ENCODE measurements around the gene ATXN2. TPM values are rescaled to one million over a fixed set of nuclear protein-coding genes. Genes with fewer than 3 reads are reported as not detected.
"Not testable (repeated sequence)": the region's sequence is repeated elsewhere in the genome, so short reads cannot be mapped to it uniquely, and the experiment has no call there.

Gene ATXN2
- total RNA-seq, 1 experiment from 2014 or later = 10.2 TPM

DNA sequence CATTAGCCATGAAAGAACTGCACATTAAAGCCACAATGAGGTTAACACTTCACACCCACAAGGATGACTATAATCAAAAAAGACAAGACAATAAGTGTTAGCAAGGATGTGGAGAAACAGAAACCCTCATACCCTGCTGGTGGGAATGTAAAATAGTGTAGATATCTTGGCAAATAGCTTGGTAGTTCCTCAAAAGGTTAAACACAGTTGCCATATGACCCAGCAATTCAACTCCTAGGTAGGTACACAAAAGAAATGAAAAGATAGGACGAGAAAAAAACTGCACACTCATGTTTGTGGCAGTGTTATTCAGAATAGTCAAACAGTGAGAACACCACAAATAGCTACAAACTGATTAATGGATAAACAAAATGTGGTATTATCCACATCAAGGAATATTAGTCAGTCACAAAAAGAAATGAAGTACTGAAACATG, 93.5 kb downstream of the ATXN2 start:
- no peak for DNase-seq (ENCODE audit: low spot score)

DNA sequence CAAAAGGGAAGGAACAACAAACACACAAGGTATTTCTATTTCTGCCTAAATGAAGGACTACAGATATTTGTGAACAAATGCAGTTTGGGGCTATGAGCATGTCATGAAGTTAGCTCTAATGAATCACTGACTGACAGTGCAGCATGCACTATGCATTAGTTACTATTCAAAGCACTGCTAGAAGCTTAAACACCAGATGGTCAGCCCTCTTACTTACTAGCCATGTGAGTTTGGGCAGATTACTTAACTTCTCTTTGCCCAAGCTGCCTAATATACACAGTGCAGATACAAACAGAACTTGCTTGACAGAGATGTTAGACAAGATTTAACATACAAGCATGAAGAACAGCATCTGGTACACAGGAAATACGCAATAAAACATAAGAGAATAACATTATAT, 96.0 kb downstream of the ATXN2 start:
- no peak for DNase-seq (ENCODE audit: low spot score)

DNA sequence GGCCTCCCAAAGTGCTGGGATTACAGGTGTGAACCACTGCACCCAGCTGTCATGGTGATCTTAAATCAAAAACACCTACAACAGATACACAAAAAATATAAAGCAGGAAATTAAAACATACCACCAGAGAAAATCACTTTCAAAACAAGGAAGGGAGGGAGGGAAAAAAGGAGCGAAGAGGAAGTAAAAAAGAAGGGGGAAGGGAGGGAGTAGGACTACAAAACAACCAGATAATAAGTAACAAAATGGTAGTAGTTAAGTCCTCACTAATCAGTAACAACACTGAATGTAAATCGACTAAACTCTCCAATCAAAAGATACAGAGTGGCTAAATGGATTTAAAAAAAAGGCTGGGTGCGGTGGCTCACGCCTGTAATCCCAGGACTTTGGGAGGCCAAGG, 104.4 kb downstream of the ATXN2 start:
- no peak for DNase-seq (ENCODE audit: low spot score)

DNA sequence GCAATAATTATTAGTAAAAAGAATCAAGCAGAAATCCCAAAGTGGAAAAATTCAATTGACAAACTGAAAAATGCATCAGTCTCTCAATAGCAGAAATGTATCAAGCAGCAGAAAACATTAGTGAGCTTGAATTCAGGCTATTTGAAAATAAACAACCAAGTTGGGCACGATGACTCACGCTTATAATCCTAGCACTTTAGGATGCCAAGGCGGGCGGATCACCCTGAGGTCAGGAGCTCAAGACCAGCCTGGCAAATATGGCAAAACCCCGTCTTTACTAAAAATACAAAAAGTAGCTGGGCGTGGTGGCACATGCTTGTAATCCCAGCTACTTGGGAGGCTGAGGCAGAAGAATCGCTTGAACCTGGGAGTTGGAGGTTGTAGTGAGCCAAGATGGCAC, 106.1 kb downstream of the ATXN2 start:
- DNase-seq (ENCODE audit: low spot score) = peak; percentile 82

DNA sequence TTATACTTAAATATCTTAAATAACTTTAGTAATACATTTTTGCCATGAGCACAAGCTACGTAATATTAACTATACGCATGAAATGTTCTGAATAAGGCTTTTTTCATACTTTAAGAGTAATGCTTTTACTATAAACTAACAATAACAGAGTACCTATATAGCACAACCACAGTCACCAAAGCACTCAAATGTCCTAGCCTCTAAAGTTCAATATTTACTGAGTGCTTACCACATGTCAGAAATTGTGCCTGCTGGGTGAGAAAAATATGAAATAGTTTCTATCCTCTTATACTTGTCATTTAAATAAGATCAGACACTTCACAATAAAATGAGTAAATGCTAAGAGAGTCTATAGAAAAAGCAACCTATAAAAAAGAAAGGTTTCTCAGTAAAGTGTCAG, 110.3 kb downstream of the ATXN2 start:
- DNase-seq (ENCODE audit: low spot score) = no peak

DNA sequence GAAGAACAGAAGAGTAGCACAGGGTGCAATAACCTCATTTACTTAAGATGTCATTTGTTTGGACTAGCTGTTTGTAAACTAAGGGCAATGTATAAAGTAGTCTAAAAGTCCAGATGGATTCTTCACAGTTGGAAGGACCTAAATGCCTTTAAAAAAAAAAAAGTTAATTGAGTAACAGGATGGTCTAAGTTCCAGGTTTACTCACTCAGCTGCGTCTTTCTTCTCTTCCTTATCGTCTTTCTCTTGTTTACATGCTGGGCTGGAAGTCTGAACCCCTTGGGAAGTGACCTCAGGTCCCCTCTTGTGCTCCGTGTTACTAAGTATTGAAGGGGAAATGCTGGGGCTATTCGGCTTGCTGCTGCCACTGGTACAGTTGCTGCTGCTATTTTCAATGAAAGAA, 110.8 kb downstream of the ATXN2 start:
- DNase-seq (ENCODE audit: low spot score) = no peak

DNA sequence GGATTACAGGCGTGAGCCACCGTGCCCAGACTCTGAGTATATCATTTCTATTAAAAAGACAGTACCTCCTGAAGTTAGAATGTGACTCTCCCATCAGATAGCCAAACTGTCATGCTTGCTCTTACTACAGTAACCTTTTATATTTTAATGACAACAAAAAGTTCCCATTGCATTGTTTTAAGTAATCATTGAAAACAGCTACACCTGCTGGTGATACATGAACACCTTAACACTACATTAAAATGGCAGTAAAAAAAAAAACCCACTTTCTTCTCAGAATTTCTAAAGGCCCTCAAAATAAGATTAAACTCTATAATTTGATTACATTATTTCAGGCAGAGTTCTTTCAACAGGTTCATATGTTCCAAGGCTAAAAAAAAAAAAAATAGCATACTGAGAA, 116.7 kb downstream of the ATXN2 start:
- DNase-seq (ENCODE audit: low spot score) = no peak

DNA sequence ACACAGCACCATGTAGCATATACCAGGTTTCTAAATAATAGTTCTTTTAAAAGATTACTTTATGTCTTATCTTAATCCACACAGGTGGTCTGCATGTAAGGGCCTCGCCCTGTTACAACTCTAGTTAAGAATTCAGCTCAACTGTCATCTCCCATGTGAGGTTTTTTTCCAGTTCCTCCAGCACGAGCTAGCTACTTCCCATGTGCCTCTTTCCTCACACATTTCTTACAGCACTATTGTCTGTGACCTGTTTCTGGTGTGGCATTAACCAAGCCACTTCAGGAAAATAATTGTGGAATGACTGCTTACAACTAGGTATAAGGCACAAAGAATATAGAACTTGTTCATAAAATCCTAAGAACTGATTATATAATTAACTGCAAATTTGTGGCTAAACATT, 127.9 kb downstream of the ATXN2 start:
- DNase-seq (ENCODE audit: low spot score) = no peak

DNA sequence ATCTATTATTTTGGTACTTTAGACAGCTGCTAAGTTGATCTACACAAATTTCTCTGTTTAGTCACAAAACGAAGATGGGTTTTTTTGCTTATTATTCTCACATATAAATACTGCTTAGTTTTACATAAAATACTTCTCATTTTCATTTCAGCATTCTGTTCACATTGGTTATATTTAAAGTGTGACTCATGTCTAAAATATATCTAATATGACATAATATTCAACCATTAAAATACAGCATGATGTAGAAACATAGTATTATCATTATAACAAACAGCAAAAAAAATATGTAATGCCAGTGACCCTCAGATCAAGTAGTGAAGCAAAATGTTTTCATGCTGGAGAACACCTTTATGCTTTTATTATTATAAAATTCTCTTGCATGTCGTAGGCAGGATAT, 129.7 kb downstream of the ATXN2 start:
- DNase-seq (ENCODE audit: low spot score) = no peak

DNA sequence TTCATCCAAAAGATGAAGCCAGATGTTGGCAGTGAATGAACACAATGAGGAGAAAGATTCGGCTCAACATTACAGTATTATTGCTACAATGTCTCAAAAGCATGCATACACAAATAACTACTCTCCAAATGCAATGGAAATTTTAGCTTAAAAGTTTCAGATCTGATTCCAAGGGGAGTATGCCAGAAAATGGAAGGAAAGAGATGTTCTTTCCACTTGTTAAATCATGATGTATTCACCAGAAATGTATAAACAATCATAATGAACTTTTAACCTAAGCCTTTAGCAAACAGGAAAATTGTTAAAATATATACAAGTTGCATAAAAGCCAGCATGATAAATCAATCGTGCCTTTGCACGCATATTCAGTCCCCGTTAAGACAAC, 131.3 kb downstream of the ATXN2 start:
- no peak for DNase-seq (ENCODE audit: low spot score)

DNA sequence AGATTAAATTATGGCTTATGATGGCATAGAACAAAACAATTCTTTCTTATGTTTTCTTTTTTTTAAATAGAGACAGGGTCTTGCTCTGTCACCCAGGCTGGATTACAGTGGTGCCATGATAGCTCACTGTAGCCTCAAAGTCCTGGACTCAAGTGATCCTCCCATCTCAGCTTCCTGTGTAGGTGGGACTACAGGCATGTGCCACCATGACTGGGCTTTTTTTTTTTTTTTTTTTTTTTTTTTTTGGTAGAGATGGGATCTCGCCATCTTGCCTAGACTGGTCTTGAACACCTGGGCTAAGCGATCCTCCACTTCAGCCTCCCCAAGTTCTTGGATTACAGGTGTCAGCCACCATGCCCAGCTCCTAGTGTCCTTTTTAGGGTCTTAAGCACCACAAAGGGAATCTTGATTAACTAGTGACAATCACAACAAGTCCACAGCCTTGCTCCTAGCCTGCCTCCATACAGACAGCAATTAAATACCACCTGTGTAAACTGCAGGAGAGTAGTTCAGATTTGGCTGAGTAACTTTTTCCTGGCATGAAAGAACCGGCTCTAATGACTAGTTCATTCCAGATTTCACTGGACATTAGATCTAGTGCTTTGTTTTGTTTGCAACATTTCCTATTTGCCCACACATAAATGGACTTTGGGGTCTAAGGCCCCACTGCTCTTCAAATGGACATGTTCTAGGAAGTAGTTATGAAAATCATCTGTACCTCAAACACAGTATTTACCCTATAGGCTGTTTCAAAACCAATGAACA, 131.8 kb downstream of the ATXN2 start:
- DNase-seq (ENCODE audit: low spot score) = no peak

DNA sequence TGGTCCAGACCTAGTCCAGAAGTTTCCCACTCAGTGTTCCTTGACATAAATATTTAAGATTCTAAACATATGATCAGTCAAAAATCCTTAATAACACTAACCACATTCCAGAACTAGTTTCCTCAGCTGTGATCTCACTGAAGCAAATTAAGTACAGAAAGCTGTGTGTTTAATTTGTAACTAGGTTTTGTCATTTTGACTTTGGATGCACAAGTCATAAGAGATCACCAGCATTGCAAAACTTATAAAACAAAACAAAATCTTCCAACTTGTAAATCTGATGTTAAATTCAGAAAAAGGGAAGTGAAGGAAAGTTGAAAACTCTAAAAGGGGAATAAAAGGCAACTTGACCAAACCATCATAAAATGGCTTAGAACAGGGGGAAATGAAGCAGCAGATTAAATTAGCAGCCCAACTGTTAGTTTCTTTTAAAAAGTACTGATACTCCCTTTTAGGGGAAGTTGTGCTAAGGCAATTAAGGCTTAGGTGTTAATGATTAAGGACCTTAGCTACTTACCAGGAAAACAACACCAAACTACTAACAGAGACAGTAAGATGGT, 136.8 kb downstream of the ATXN2 start:
- DNase-seq (ENCODE audit: low spot score) = no peak

DNA sequence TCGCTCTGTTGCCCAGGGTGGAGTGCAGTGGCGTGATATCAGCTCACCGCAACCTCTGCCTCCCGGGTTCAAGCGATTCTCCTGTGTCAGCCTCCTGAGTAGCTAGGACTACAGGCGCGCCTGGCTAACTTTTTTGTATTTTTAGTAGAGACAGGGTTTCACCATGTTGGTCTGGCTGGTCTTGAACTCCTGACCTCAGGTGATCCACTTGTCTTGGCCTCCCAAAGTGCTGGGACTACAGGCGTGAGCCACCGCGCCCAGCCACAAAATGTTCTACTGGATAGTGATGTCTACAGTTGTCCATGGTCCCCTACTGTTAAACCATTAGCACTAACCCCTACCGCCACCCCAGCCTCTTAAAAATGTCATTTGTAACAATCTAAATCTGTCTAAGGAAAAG, 139.0 kb downstream of the ATXN2 start:
- DNase-seq (ENCODE audit: low spot score) = not testable (repeated sequence)

DNA sequence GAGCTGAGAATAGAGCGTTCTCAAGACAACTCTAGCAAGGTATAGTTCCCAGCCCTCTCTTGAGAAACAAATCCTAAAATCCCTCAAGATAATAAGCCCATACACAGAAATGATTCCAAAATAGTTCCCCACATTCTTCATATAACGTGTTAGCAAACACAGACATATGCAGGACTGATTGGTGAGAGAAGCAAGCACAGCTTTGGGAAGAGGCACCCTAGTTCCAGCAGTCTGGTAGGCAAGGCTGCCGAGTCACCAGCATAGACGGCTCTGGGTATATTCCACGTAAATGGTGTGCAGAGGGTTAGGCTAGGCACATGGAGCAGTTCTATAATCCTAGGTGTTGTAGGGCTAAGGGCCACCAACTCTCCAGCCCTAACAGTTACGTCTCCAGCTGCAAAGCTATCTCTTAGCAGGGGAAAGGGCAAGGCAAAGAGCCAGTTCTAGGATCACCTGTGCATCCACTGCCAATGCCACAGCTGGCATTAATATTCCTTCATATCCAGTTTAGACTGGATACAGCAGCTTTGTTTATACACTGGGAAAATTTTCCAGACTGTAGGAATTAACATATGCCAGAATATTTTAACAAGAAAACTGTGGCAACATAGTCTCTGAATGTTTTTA, 140.5 kb downstream of the ATXN2 start:
- no peak for DNase-seq (ENCODE audit: low spot score)

DNA sequence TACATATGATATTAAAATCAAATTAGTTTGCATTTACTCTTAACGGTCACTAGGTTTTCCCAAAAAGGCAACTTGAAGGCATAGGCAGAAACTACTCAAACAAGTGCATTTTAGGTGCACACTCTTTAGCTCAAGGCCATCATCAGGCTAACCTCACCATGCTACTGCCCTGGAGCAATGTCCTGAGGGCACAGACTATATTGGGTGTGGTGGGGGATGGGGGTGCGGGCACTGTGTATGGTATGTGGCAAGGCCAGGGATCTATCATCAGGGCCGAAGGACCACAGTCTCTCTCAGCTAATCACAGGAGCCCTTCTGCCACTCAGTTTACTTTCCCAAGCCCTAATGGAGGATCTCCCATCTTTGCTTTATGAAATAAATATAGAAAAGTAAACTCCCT, 141.5 kb downstream of the ATXN2 start:
- no peak for DNase-seq (ENCODE audit: low spot score)

DNA sequence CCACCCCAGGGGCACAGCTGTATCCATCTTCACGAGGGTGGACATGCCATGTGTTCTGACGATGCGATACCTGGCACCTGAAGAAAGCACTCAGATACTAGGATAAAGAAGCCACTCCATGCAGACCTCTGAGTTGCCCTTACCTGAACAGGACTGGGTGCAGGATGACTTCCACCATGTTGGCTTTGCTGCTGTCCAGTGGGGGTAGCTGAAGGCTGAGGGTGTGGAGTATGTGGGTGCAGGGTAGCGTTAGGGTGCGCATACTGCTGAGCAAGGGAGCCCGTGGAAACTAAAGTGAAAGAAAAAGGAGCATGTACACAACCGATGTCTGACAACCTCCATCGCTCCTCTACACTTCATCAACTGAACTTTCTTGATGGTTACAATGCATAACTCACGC, 142.0 kb downstream of the ATXN2 start:
- no peak for DNase-seq (ENCODE audit: low spot score)

DNA sequence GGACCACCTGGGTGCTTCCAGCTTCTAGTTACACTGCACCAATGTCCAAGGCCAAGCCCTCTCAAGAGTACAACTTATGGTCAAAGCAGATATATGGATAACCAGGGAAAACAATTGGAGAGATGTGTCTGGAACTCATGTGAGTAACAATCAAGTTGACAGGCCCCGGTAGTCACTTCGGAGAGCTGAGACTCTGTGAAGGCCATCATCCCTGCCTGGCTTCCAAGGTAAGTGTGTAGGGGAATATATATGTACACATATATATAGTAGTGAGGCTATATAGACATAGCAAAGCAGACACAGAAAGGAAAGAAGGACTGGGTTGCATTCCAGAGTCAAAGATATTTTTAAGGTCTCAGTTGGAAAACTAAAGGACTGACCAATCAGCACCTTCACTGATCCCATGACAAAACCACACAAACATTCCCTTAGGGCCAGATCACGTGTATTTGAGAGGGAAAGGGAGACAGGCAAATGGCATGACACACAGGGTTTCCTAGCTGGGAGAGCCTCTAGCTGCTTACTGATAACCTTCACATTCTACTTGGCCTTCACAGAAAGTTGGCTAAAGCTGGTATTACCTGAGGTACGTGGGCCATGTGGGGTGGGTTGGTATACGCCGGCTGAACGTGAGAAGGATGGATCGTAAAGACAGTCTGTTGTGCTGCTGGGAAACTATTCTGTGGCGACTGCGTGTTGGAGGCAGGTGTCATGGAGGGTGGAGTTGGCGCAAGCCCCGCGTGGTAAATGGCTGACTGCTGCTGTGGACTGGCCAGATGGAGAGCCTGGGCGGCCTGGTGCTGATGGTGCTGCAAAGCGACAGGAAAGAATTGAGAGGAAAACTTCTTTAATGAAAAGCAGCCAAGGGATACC, 143.4 kb downstream of the ATXN2 start:
- DNase-seq (ENCODE audit: low spot score) = no peak

DNA sequence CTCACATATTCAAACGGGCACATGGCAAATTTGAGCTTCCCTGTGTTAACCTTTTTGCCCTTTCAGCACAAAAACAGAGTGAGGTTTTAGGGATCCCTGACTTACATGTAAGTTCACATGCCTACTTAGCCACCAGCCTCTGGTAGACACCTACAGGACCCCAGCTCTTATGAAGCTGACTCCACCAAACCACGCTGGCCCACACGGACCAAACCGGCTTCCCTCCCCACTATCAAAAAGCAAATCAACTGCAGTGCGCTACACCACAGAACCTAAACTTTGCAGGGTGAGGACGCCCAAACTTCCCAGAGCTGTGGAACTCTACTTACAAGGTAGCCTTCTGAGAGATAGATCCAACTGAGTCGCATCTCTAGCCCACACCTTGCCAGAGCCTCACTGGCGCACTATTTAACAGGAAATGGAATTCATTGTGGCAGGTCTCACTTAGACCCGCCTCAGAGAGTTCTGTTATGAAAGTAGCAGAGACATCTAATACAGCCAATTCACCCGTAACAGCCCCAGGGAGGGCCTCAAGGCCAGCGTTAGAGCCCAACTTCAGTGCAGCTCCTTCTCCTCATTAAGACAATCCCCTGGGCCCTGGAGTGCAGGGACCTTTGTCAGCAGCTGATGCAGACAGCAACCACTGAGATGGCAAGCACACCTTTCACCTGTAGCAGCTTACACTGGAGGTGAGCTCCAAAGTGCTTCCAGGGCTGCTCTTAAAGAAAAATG, 144.2 kb downstream of the ATXN2 start:
- peak; percentile 1 for DNase-seq (ENCODE audit: low spot score)

DNA sequence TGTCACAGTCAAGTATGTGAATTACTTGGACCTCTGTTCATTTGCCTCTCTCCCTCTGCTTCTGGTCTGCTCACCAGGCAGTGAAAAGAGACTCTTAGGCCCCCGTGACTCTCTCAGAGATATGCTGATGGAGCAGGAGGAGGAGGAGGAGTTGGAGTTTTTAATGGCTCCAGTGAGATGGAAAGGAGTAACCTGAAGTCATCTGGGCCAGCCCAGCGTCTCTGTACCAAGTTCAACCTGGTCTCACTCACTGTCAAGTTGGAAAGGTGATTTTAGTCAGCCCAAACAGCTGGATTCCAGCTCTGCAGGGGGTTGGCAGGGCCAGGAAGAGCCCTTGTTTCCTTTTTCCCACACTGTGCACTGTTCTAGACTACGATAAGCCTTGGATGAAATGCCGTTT, 144.8 kb downstream of the ATXN2 start:
- peak; percentile 1 for DNase-seq (ENCODE audit: low spot score)

DNA sequence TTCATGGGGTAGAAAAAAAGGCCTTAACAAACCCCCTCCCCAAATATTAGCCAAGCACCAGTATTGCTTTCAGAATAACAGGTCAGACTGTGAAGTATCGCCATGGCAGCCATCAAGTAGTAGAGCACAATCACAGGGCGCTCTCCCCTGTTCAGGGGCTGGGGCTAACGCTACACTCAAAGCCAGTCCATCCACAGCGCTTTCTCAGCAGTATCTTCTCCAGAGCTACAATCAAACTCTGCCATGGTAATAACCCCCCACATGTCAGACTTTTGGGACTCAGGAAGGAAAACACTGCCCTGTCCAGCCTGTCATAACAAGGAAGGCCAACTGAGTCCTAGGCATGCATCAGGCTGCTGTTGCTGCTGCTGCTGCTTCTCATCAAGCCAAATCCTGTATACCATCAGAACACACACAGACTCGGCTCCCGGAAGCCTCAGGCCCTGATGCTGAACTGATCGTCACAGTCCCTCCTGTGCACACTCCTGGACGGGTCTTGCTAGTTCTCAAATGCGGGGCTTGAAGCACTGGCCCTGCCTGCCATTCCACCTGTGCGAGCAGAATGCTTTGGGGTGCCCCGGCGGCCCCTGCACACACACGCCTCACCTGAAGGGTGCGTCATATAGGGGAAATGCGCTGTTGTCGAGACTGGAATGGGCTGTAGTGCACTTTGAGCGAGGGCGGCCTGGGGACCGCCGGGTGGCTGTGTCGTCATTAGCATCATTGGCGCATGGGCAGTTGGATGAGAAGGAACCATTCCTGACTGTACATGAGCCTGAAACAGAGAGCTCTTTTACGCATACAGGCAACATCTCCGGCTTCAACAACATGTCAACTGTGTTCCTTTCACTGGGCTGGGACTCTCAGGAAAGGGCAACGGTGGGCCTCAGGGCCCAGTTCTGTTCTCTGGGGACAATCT, 145.8 kb downstream of the ATXN2 start:
- DNase-seq (ENCODE audit: low spot score) = peak; percentile 2

Measured in H4 (cell line).